ENCODE data around the gene C5orf58. TPM values are rescaled to one million over a fixed set of nuclear protein-coding genes. Genes with fewer than 3 reads are reported as not detected.

The C5orf58 gene
- total and polyA plus RNA-seq, 10 of the 15 experiments (the other 5 are each of a cell fraction or from before 2014, with no cell fraction given): 0.13 to 0.27 (median 0.26) TPM; not detected in 7

- FAIRE-seq (no peak), ATAC-seq (no peak), DNase-seq (ENCODE audit: low read depth, low spot score) (no peak)
- H3K36me3 ChIP-seq (ENCODE audit: control insufficient read depth in 2 of 2, insufficient read depth in 2 of 2, low read length in 1 of 2): no peaks in the 10 kb centered on the region
- ChIA-PET RAD21 (ENCODE audit: unreplicated experiment) (interaction anchor here (0.9 to 4.9 kb wide), 15 partner anchors 11 to 199 kb away, joined by 3 to 60 read pairs (median 5); partner anchors contain the start of gene KCNMB1), SMC1A (ENCODE audit: uncharacterized antibody, unreplicated experiment) (interaction anchor here (0.7 to 7.1 kb wide), 15 partner anchors 11 to 198 kb away, joined by 3 to 66 read pairs (median 7); no protein-coding TSS in a partner anchor), POLR2A (no interaction called here), CTCF (interaction anchor here (0.7 to 10.2 kb wide), 25 partner anchors 9 to 399 kb away, joined by 3 to 180 read pairs (median 7); no protein-coding TSS in a partner anchor)
- H3K27me3 ChIP-seq (replicated peaks in 1 of 2; ENCODE audit: control insufficient read depth in 2 of 2, insufficient read depth in 2 of 2, low read length in 1 of 2): no peaks in the 10 kb centered on the region; a peak in 1 of 4 replicates
- BruUV-seq (replicated peaks): no TSS peak
- no peaks in the 10 kb centered on the region for H3K4me1 ChIP-seq (ENCODE audit: control insufficient read depth, insufficient read depth, low read length)
- H3K9me3 ChIP-seq (replicated peaks; ENCODE audit: control insufficient read depth, insufficient read depth, low read length): no peaks in the 10 kb centered on the region
- H3K9ac ChIP-seq (ENCODE audit: control insufficient read depth, insufficient read depth, low read length): no peak overlapping the region
- no peak overlapping the region for H3K4me3 ChIP-seq
- intact Hi-C loops (cut with micrococcal nuclease; ENCODE audit: unreplicated experiment): loop anchor here (1.0 to 2.0 kb wide), 3 partner anchors 113 to 406 kb away; no protein-coding TSS in a partner anchor
- no peak overlapping the region for H3K27ac ChIP-seq (ENCODE audit: control insufficient read depth, insufficient read depth)
- H3K79me2 ChIP-seq (ENCODE audit: control insufficient read depth, insufficient read depth, low read length): no peaks in the 10 kb centered on the region
- TF ChIP-seq SMARCA5 (IDR thresholded peaks at IDR 0.05) (no peak), ATF7 (IDR thresholded peaks at IDR 0.05; ENCODE audit: low read depth) (no peak), ZNF384 (IDR thresholded peaks at IDR 0.05; ENCODE audit: borderline replicate concordance, low read depth, low read length) (no peak), ZBTB33 (IDR thresholded peaks at IDR 0.05) (no peak), NFYA (IDR thresholded peaks at IDR 0.05; ENCODE audit: borderline replicate concordance, low read depth, low read length) (no peak), NKRF (conservative IDR thresholded peaks at IDR 0.05) (no peak), POLR2A (IDR thresholded peaks at IDR 0.05; ENCODE audit: low read depth, low read length) (no peak), MYB (IDR thresholded peaks at IDR 0.05; ENCODE audit: borderline replicate concordance, low read depth, low read length) (no peak), CEBPB (IDR thresholded peaks at IDR 0.05; ENCODE audit: borderline replicate concordance in 1 of 2, low read depth in 2 of 2, low read length in 2 of 2) (no peak), USF1 (IDR thresholded peaks at IDR 0.05; ENCODE audit: borderline replicate concordance, extremely low read length, insufficient read depth, low read depth, low read length) (no peak)
- in situ Hi-C loops (cut with MboI): loop anchor here (5.0 to 10.0 kb wide), 2 partner anchors 191 to 398 kb away; no protein-coding TSS in a partner anchor
- WGBS (ENCODE audit: insufficient coverage, insufficient replicate concordance, low lambda C conversion rate, missing lambda C conversion rate): 45% methylated on average over 2 of the region's 2 CpGs
- H3K4me2 ChIP-seq (ENCODE audit: control insufficient read depth, insufficient read depth): no peak overlapping the region
- no peaks in the 10 kb centered on the region for H4K20me1 ChIP-seq (ENCODE audit: control insufficient read depth, insufficient read depth)
- H2AFZ ChIP-seq (ENCODE audit: control insufficient read depth, low read depth, low read length): no peak overlapping the region
Measured at GRCh38 chr5:170226661-170227060, 6.1 kb upstream of the C5orf58 start.

All from GM12878 (cell line).